K562 (cell line): ENCODE measurements around the gene RTN4. TPM values are rescaled to one million over a fixed set of nuclear protein-coding genes. Genes with fewer than 3 reads are reported as not detected.

Experiments
- ARID3A ChIP-seq: IDR thresholded peaks from 2 replicates; pipeline ENCODE4 v1.6.1; 2012; ENCODE audit warnings: low read depth, low read length, improper control_type of control experiment, borderline replicate concordance
- CBX5 ChIP-seq: IDR thresholded peaks from 2 replicates; pipeline ENCODE4 v1.6.1; 2014; ENCODE audit warnings: low read depth, borderline replicate concordance
- CEBPG ChIP-seq, 3 experiments: fragments of 200-800 bp in 1 of 3; sonication (Bioruptor generic) in 1 of 3; sonication (generic) in 1 of 3; formaldehyde crosslinking in 1 of 3; IDR thresholded peaks in 2 of 3; conservative IDR thresholded peaks in 1 of 3; 2 replicates each; pipeline versions ENCODE4 v1.6.1 to v1.8.0; 2016 to 2022; ENCODE audit warnings: missing compliant biosample characterization in 2 of 3, missing genetic modification characterization in 2 of 3, mild to moderate bottlenecking in 1 of 3, missing genetic modification reagents in 1 of 3
- CHAMP1 ChIP-seq: fragments of 450-650 bp; IDR thresholded peaks from 2 replicates; pipeline ENCODE4 v1.6.1; 2016; ENCODE audit warnings: mild to moderate bottlenecking
- DNMT1 ChIP-seq: fragments of 450-650 bp; IDR thresholded peaks from 2 replicates; pipeline ENCODE4 v1.6.1; 2016; ENCODE audit warnings: antibody characterized with exemption, mild to moderate bottlenecking
- EGR1 ChIP-seq: fragments of 450-650 bp; conservative IDR thresholded peaks from 2 replicates; pipeline ENCODE4 v1.6.1; 2017; ENCODE audit warnings: mild to moderate bottlenecking
- ETV5 ChIP-seq: sonication (generic); formaldehyde crosslinking; IDR thresholded peaks from 2 replicates; pipeline ENCODE4 v1.4.0; 2020; ENCODE audit warnings: low read depth, mild to moderate bottlenecking, missing genetic modification reagents
- HINFP ChIP-seq: fragments of 450-650 bp; conservative IDR thresholded peaks from 2 replicates; pipeline ENCODE4 v1.6.1; 2016; ENCODE audit warnings: missing genetic modification characterization, low read depth, mild to moderate bottlenecking, control low read depth, missing compliant biosample characterization
- HNRNPH1 ChIP-seq: fragments of 200-400 bp; formaldehyde crosslinking; optimal IDR thresholded peaks from 2 replicates; pipeline ENCODE3; 2017; ENCODE audit warnings: low read depth, mild to moderate bottlenecking, low read length, moderate library complexity
- KAT7 ChIP-seq: sonication (generic); formaldehyde crosslinking; IDR thresholded peaks from 2 replicates; pipeline ENCODE4 v1.8.0; 2022; ENCODE audit warnings: missing genetic modification reagents, mild to moderate bottlenecking, borderline replicate concordance
- L3MBTL2 ChIP-seq: fragments of 450-650 bp; IDR thresholded peaks from 2 replicates; pipeline ENCODE4 v1.6.1; 2016; ENCODE audit warnings: mild to moderate bottlenecking, moderate library complexity
- MTA3 ChIP-seq: fragments of 450-650 bp; formaldehyde crosslinking; IDR thresholded peaks from 2 replicates; pipeline ENCODE4 v1.6.1; 2017; ENCODE audit warnings: mild to moderate bottlenecking, borderline replicate concordance
- NCOR1 ChIP-seq: fragments of 450-650 bp; IDR thresholded peaks from 2 replicates; pipeline ENCODE4 v1.6.1; 2016; ENCODE audit warnings: mild to moderate bottlenecking, moderate library complexity
- NFE2 ChIP-seq: IDR thresholded peaks from 2 replicates; pipeline ENCODE4 v1.6.1; 2014; ENCODE audit warnings: antibody characterized with exemption, low read depth
- NFXL1 ChIP-seq: fragments of 450-650 bp; formaldehyde crosslinking; IDR thresholded peaks from 2 replicates; pipeline ENCODE4 v1.4.0; 2021; ENCODE audit warnings: mild to moderate bottlenecking
- RBM22 ChIP-seq: fragments of 200-400 bp; formaldehyde crosslinking; IDR thresholded peaks from 2 replicates; pipeline ENCODE4 v1.6.1; 2018; ENCODE audit warnings: low read length, low read depth; ENCODE audit not compliant: poor library complexity, severe bottlenecking
- SREBF1 ChIP-seq: fragments of 150-350 bp; IDR thresholded peaks from 2 replicates; pipeline ENCODE4 v1.6.1; 2014; ENCODE audit warnings: antibody characterized with exemption, low read depth, low read length, borderline replicate concordance
- TCF7 ChIP-seq: sonication (generic); IDR thresholded peaks from 2 replicates; pipeline ENCODE4 v1.6.1; 2016; ENCODE audit warnings: antibody characterized with exemption, borderline replicate concordance
- ZBED1 ChIP-seq: IDR thresholded peaks from 2 replicates; pipeline ENCODE4 v1.6.1; 2014
- ZBTB17 ChIP-seq: fragments of 450-650 bp; formaldehyde crosslinking; IDR thresholded peaks from 2 replicates; pipeline ENCODE4 v1.4.0; 2020; ENCODE audit warnings: mild to moderate bottlenecking
- ZNF12 ChIP-seq: sonication (generic); formaldehyde crosslinking; IDR thresholded peaks from 2 replicates; pipeline ENCODE4 v1.4.0; 2020; ENCODE audit warnings: mild to moderate bottlenecking, missing genetic modification reagents
- ZNF253 ChIP-seq: fragments of 250-450 bp; sonication (Bioruptor Pico); conservative IDR thresholded peaks from 2 replicates; pipeline ENCODE4 v1.6.1; 2021; ENCODE audit warnings: mild to moderate bottlenecking
- polyA plus RNA-seq, 8 experiments: library from polyadenylated mRNA; depleted of rRNA in 4 of 8; stranded (reverse) in 5 of 8; unstranded in 3 of 8; fragments of >200 nt; fragmentation: Nextera tagmentation in 2 of 8; fragmentation: Illumina TruSeq in 1 of 8; extraction: Ambion mirVana in 2 of 8; extraction: Trizol in 1 of 8; gene quantifications; 2 replicates each; pipeline versions ENCODE4 v1.2.1 to v1.2.3, GENCODE V29; 2011 to 2014; ENCODE audit warnings: inconsistent platforms in 1 of 8, missing spikeins in 1 of 8
- total RNA-seq, 7 experiments: library from RNA; depleted of rRNA in 6 of 7; stranded (reverse); fragments of >200 nt in 6 of 7; fragmentation: Illumina TruSeq in 2 of 7; extraction: Trizol in 2 of 7; gene quantifications; 2 replicates each; pipeline versions ENCODE4 v1.2.1 to v1.2.3, GENCODE V29; 2011 to 2021; ENCODE audit warnings: low replicate concordance in 1 of 7

RTN4 gene
- total and polyA plus RNA-seq, 9 of the 15 experiments (the other 6 are each of a cell fraction or from before 2014, with no cell fraction given) = 73.0 to 248 (median 116) TPM

GRCh38 chr2:55050100-55050994 lies at the start of gene RTN4 (continued):
- TF ChIP-seq CEBPG (CRISPR knock-in tag; IDR thresholded peaks at IDR 0.05) (peak; percentile 54; the same call in 1 of the 2 replicates), CEBPG (tag; conservative IDR thresholded peaks at IDR 0.05 in 1 of 2, IDR thresholded peaks at IDR 0.05 in 1 of 2) (no peak), ZNF253 (CRISPR knock-in tag) (no peak), ZBED1 (peak; percentile 72), EGR1 (0 out of 2 replicates have a peak, but pooled peaks have one; percentile 34), KAT7 (CRISPR knock-in tag) (0 out of 2 replicates have a peak, but pooled peaks have one; percentile 8), HNRNPH1 (no peak), TCF7 (no peak; the same call in 1 of the 2 replicates), NFXL1 (no peak), ARID3A (0 out of 2 replicates have a peak, but pooled peaks have one; percentile 6), DNMT1 (no peak), CBX5 (0 out of 2 replicates have a peak, but pooled peaks have one; percentile 54), L3MBTL2 (peak; percentile 44; the same call in 1 of the 2 replicates), MTA3 (peak; percentile 96), ZNF12 (CRISPR knock-in tag) (peak; percentile 70; the same call in 1 of the 2 replicates), HINFP (tag) (peak; percentile 85), SREBF1 (no peak), NFE2 (peak; percentile 70), RBM22 (peak; percentile 83), NCOR1 (peak; percentile 41; the same call in 1 of the 2 replicates), ETV5 (CRISPR knock-in tag) (peak; percentile 86), CHAMP1 (no peak), ZBTB17 (CRISPR knock-in tag) (peak; percentile 15; the same call in 1 of the 2 replicates)
